GM23338 (cell line): ENCODE measurements around the gene TYW3. TPM values are rescaled to one million over a fixed set of nuclear protein-coding genes. Genes with fewer than 3 reads are reported as not detected.

ENCODE experiments used
- ATAC-seq: fragments of 200-7000 bp; cut with Tn5 transposase; 3 replicates; pipeline ENCODE4 v1.9.1; 2020
- DNase-seq: peaks from one replicate; pipeline ENCODE4 v3.0.0-alpha.2; 2015; ENCODE audit warnings: low spot score
- H2AFZ ChIP-seq: fragments of 200-600 bp; sonication (generic); 2 replicates; pipeline ENCODE4 v1.8.0; 2016; ENCODE audit warnings: antibody characterized with exemption, mild to moderate bottlenecking, moderate library complexity
- H3F3A ChIP-seq: fragments of 200-600 bp; sonication (generic); replicated peaks from 2 replicates; pipeline ENCODE4 v1.8.0; 2017; ENCODE audit warnings: antibody characterized with exemption, mixed run types, low read depth
- H3K27ac ChIP-seq: fragments of 200-600 bp; sonication (generic); 2 replicates; pipeline ENCODE4 v1.6.1; 2016; ENCODE audit warnings: low read depth
- H3K27me3 ChIP-seq: fragments of 200-600 bp; sonication (generic); 2 replicates; pipeline ENCODE4 v1.8.0; 2016; ENCODE audit warnings: mild to moderate bottlenecking, mixed run types, moderate library complexity; ENCODE audit not compliant: insufficient read depth
- H3K36me3 ChIP-seq: fragments of 200-600 bp; sonication (generic); 2 replicates; pipeline ENCODE4 v1.8.0; 2016; ENCODE audit warnings: mild to moderate bottlenecking; ENCODE audit not compliant: insufficient read depth
- H3K4me1 ChIP-seq: fragments of 200-600 bp; sonication (generic); 2 replicates; pipeline ENCODE4 v1.8.0; 2016; ENCODE audit warnings: mild to moderate bottlenecking, moderate library complexity; ENCODE audit not compliant: insufficient read depth
- H3K4me2 ChIP-seq: fragments of 200-600 bp; sonication (generic); 2 replicates; pipeline ENCODE4 v1.7.1; 2017; ENCODE audit warnings: mixed run types
- H3K4me3 ChIP-seq: fragments of 200-600 bp; sonication (generic); 2 replicates; pipeline ENCODE4 v1.6.1; 2016; ENCODE audit warnings: mixed run types
- H3K79me2 ChIP-seq: fragments of 200-600 bp; sonication (generic); replicated peaks from 2 replicates; pipeline ENCODE4 v1.8.0; 2017; ENCODE audit warnings: mild to moderate bottlenecking; ENCODE audit not compliant: insufficient read depth
- H3K9me2 ChIP-seq: fragments of 200-600 bp; sonication (generic); 2 replicates; pipeline ENCODE4 v1.8.0; 2017; ENCODE audit not compliant: insufficient read depth
- H4K20me1 ChIP-seq: fragments of 200-600 bp; sonication (generic); replicated peaks from 2 replicates; pipeline ENCODE4 v1.8.0; 2017; ENCODE audit warnings: mild to moderate bottlenecking; ENCODE audit not compliant: insufficient read depth
- H3K27ac Mint-ChIP-seq: 2 replicates; pipeline ENCODE4 v1.8.0; 2020; ENCODE audit warnings: inconsistent platforms, mild to moderate bottlenecking, moderate library complexity, mixed read lengths
- H3K27me3 Mint-ChIP-seq: 3 replicates; pipeline ENCODE4 v1.8.0; 2022; ENCODE audit warnings: low read depth, mild to moderate bottlenecking, moderate library complexity, mixed read lengths, inconsistent platforms; ENCODE audit not compliant: insufficient read depth, poor library complexity
- H3K36me3 Mint-ChIP-seq: 3 replicates; pipeline ENCODE4 v1.8.0; 2021; ENCODE audit warnings: low read depth, mild to moderate bottlenecking, inconsistent platforms, moderate library complexity, mixed read lengths
- H3K4me1 Mint-ChIP-seq: 3 replicates; pipeline ENCODE4 v1.8.0; 2020; ENCODE audit warnings: mild to moderate bottlenecking, inconsistent platforms, mixed read lengths
- H3K4me3 Mint-ChIP-seq: 3 replicates; pipeline ENCODE4 v1.8.0; 2021; ENCODE audit warnings: moderate library complexity, mild to moderate bottlenecking, inconsistent platforms, mixed read lengths
- H3K9me3 Mint-ChIP-seq: 3 replicates; pipeline ENCODE4 v1.8.0; 2020; ENCODE audit warnings: moderate library complexity, mild to moderate bottlenecking, inconsistent platforms, mixed read lengths
- CREB1 ChIP-seq: fragments of 250-450 bp; sonication (Bioruptor Pico); IDR thresholded peaks from 2 replicates; pipeline ENCODE4 v1.5.0; 2020; ENCODE audit warnings: low read depth, mild to moderate bottlenecking, moderate library complexity
- CTCF ChIP-seq, 2 experiments: fragments of 200-600 bp in 1 of 2; sonication (generic) in 1 of 2; conservative IDR thresholded peaks; 2 replicates each; pipeline versions ENCODE4 v1.5.1 to v1.6.1; 2016 to 2017; ENCODE audit warnings: antibody characterized with exemption in 2 of 2, low read depth in 2 of 2, mild to moderate bottlenecking in 2 of 2, moderate library complexity in 1 of 2
- ETS1 ChIP-seq: IDR thresholded peaks from 2 replicates; pipeline ENCODE4 v1.6.1; 2016; ENCODE audit warnings: antibody characterized with exemption
- EZH2 ChIP-seq: fragments of 200-600 bp; sonication (generic); IDR thresholded peaks from one replicate; pipeline ENCODE4 v1.8.0; 2017; ENCODE audit warnings: antibody characterized with exemption, mild to moderate bottlenecking, low read depth; ENCODE audit not compliant: unreplicated experiment
- EZH2phosphoT487 ChIP-seq: fragments of 200-600 bp; sonication (generic); IDR thresholded peaks from one replicate; pipeline ENCODE4 v1.8.1; 2018; ENCODE audit warnings: antibody characterized with exemption; ENCODE audit not compliant: unreplicated experiment
- JUNB ChIP-seq: IDR thresholded peaks from one replicate; pipeline ENCODE4 v1.6.1; 2016; ENCODE audit warnings: antibody characterized with exemption; ENCODE audit not compliant: unreplicated experiment
- NANOG ChIP-seq: IDR thresholded peaks from 2 replicates; pipeline ENCODE4 v1.6.1; 2016; ENCODE audit warnings: antibody characterized with exemption, borderline replicate concordance
- POLR2AphosphoS5 ChIP-seq: IDR thresholded peaks from 2 replicates; pipeline ENCODE4 v1.6.1; 2016; ENCODE audit warnings: antibody characterized with exemption, low read depth
- REST ChIP-seq: IDR thresholded peaks from one replicate; pipeline ENCODE4 v1.6.1; 2018; ENCODE audit warnings: antibody characterized with exemption; ENCODE audit not compliant: unreplicated experiment
- STAT1 ChIP-seq: IDR thresholded peaks from one replicate; pipeline ENCODE4 v1.6.1; 2016; ENCODE audit warnings: antibody characterized with exemption; ENCODE audit not compliant: unreplicated experiment
- ZNF114 ChIP-seq: fragments of 250-450 bp; sonication (Bioruptor Pico); IDR thresholded peaks from 2 replicates; pipeline ENCODE4 v1.5.0; 2020; ENCODE audit warnings: mild to moderate bottlenecking, moderate library complexity
- ZNF331 ChIP-seq: fragments of 250-450 bp; sonication (Bioruptor Pico); IDR thresholded peaks from 2 replicates; pipeline ENCODE4 v1.5.0; 2020; ENCODE audit warnings: low read depth, mild to moderate bottlenecking, moderate library complexity
- polyA plus RNA-seq: library from polyadenylated mRNA; unstranded; fragments of >200 nt; fragmentation: Nextera tagmentation; extraction: Ambion mirVana; gene quantifications from 2 replicates; pipeline ENCODE4 v1.2.1, GENCODE V29; 2016
- total RNA-seq: library from RNA; depleted of rRNA; stranded (reverse); fragments of >200 nt; shearing (Covaris generic); gene quantifications from 2 replicates; pipeline ENCODE4 v1.2.3, GENCODE V29; 2014

TYW3 gene
- total and polyA plus RNA-seq, 2 experiments from 2014 or later: 29.6 to 66.8 TPM

GRCh38 chr1:74683656-74684055 lies 49.3 kb upstream of the TYW3 start:
- DNase-seq (no peak), ATAC-seq (no peak)
- Mint-ChIP-seq H3K9me3 (no peaks in the 10 kb centered on the region), H3K4me3 (no peak overlapping the region), H3K27ac (no peak overlapping the region), H3K36me3 (no peaks in the 10 kb centered on the region), H3K27me3 (no peaks in the 10 kb centered on the region), H3K4me1 (no peaks in the 10 kb centered on the region; the same call in 2 of the 3 replicates)
- Histone ChIP-seq H3F3A (no peaks in the 10 kb centered on the region), H3K9me2 (no peaks in the 10 kb centered on the region), H3K79me2 (no peaks in the 10 kb centered on the region), H3K27me3 (no peaks in the 10 kb centered on the region), H2AFZ (no peak overlapping the region), H3K27ac (no peak overlapping the region), H4K20me1 (no peaks in the 10 kb centered on the region), H3K36me3 (no peaks in the 10 kb centered on the region), H3K4me1 (no peaks in the 10 kb centered on the region), H3K4me2 (no peak overlapping the region), H3K4me3 (no peak overlapping the region)
- TF ChIP-seq REST: no peak
- no peak for TF ChIP-seq ETS1
- no peak for TF ChIP-seq ZNF114 (CRISPR knock-in tag)

GRCh38 chr1:74684301-74684700 lies 48.7 kb upstream of the TYW3 start:
- Mint-ChIP-seq H3K36me3 (no peaks in the 10 kb centered on the region), H3K27ac (no peak overlapping the region), H3K27me3 (no peaks in the 10 kb centered on the region), H3K9me3 (no peaks in the 10 kb centered on the region), H3K4me1 (no peaks in the 10 kb centered on the region; the same call in 2 of the 3 replicates), H3K4me3 (no peak overlapping the region)
- Histone ChIP-seq H3F3A (no peaks in the 10 kb centered on the region), H3K27me3 (no peaks in the 10 kb centered on the region), H3K4me2 (no peak overlapping the region), H2AFZ (no peak overlapping the region), H3K4me3 (no peak overlapping the region), H3K27ac (no peak overlapping the region), H4K20me1 (no peaks in the 10 kb centered on the region), H3K9me2 (no peaks in the 10 kb centered on the region), H3K4me1 (no peaks in the 10 kb centered on the region), H3K36me3 (no peaks in the 10 kb centered on the region), H3K79me2 (no peaks in the 10 kb centered on the region)
- no peak for ATAC-seq
- DNase-seq: no peak
- no peak for TF ChIP-seq EZH2phosphoT487
- no peak for TF ChIP-seq ETS1
- TF ChIP-seq CTCF (conservative IDR thresholded peaks at IDR 0.05; ENCODE audit: low read depth in 2 of 2): no peak
- TF ChIP-seq NANOG: no peak
- no peak for TF ChIP-seq STAT1
- no peak for TF ChIP-seq JUNB
- no peak for TF ChIP-seq POLR2AphosphoS5
- TF ChIP-seq ZNF114 (CRISPR knock-in tag): no peak
- TF ChIP-seq CREB1 (CRISPR knock-in tag): no peak
- no peak for TF ChIP-seq ZNF331 (CRISPR knock-in tag)
- no peak for TF ChIP-seq EZH2
- no peak for TF ChIP-seq REST
